Gastroesophageal sphincter (tissue), 4 donors: Measurements from ENCODE around the gene NR5A2. TPM values are rescaled to one million over a fixed set of nuclear protein-coding genes. Genes with fewer than 3 reads are reported as not detected.

Experiments used
- ATAC-seq: fragments of 150-250 bp; one replicate; pipeline ENCODE4 v1.9.1; 2016; ENCODE audit warnings: mild to moderate bottlenecking, moderate library complexity
- H3K27ac ChIP-seq, 4 donors: fragments of 200-600 bp; sonication (generic) in 3 of 4; 1 replicate in 3 of 4; 2 replicates in 1 of 4; pipeline ENCODE4 v1.5.1; 2016 to 2019
- H3K27me3 ChIP-seq: fragments of 200-600 bp; sonication (generic); one replicate; pipeline ENCODE4 v1.5.1; 2019
- H3K36me3 ChIP-seq, 2 donors: fragments of 200-600 bp; sonication (generic); one replicate each; pipeline ENCODE4 v1.5.1; 2019; ENCODE audit warnings: control low read depth in 1 of 2
- H3K4me1 ChIP-seq, 3 donors: fragments of 200-600 bp; sonication (generic); 1 replicate in 2 of 3; 2 replicates in 1 of 3; pipeline ENCODE4 v1.5.1; 2016 to 2019; ENCODE audit warnings: control low read depth in 2 of 3
- H3K4me3 ChIP-seq, 2 donors: fragments of 200-600 bp; sonication (generic); one replicate each; pipeline ENCODE4 v1.5.1; 2019; ENCODE audit warnings: mild to moderate bottlenecking in 1 of 2, moderate library complexity in 1 of 2
- H3K9me3 ChIP-seq, 3 donors: fragments of 200-600 bp; sonication (generic); one replicate each; pipeline ENCODE4 v1.5.1; 2017 to 2019; ENCODE audit warnings: control low read depth in 2 of 3
- EP300 ChIP-seq: sonication (generic); formaldehyde crosslinking; IDR thresholded peaks from one replicate; pipeline ENCODE4 v1.6.1; 2017; ENCODE audit warnings: antibody characterized with exemption, mild to moderate bottlenecking
- POLR2A ChIP-seq, 2 donors: fragments of 450-650 bp; IDR thresholded peaks; one replicate each; pipeline ENCODE4 v1.6.1; 2017; ENCODE audit warnings: antibody characterized with exemption in 2 of 2, mild to moderate bottlenecking in 2 of 2, moderate library complexity in 1 of 2
- POLR2AphosphoS5 ChIP-seq: sonication (generic); formaldehyde crosslinking; IDR thresholded peaks from one replicate; pipeline ENCODE4 v1.6.1; 2017; ENCODE audit warnings: antibody characterized with exemption
- WGBS, 2 donors: methylation state at CpG; one replicate each; pipeline ENCODE4 v1.1.5; 2018; ENCODE audit warnings: low coverage in 1 of 2; 5-methylcytosine and 5-hydroxymethylcytosine counted together
- total RNA-seq, 4 donors: library from RNA; depleted of rRNA; stranded (reverse); fragments of >200 nt; gene quantifications; one replicate each; pipeline ENCODE4 v1.1.0, GENCODE V29; 2016
- TF ChIP-seq, protein P1 (sequence below), 4 experiments: fragments of 200-600 bp in 2 of 4; fragments of 450-650 bp in 2 of 4; sonication (generic) in 1 of 4; IDR thresholded peaks; one replicate each; pipeline ENCODE4 v1.5.1; 2017 to 2019; ENCODE audit warnings: antibody characterized with exemption in 4 of 4, mild to moderate bottlenecking in 2 of 4, moderate library complexity in 2 of 4

The NR5A2 gene
- total RNA-seq, 4 donors from 2014 or later: 2.0 to 4.2 (median 3.1) TPM

DNA sequence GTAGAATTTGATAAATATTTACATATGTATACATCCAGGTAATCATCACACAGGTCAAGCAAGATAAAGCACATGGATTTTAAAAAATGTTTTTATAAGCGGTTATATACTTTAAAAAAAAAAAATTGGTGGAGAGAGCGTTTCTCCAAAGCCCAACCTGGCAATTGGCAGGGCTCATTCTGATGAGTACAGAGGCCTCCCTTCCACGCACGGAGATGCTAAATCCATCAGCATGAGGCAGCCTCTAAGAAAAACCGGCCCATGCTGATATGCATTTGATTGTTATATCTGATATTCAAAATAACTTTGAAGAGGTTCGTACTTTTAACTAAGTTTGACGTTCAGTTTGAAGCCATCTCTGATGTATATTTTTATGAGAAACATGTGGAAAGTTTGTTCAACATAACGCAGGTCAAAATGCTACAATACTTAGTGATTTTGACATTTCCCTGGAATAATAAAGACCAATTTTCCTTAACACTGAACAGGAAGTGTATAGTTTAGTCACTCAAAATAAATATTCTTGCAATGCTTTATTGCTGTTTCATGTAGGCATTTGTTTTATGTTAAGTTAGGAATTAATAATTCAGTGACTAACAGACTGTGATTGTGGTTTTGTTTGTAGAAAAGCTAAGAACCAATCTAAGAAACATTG, 151.7 kb downstream of the NR5A2 start:
- H3K4me3 ChIP-seq: no peak overlapping the region
- no peaks in the 10 kb centered on the region for H3K27me3 ChIP-seq
- WGBS, 2 donors: 28 to 32% methylated on average over 8 of the region's 8 CpGs
- H3K9me3 ChIP-seq: no peaks in the 10 kb centered on the region
- H3K36me3 ChIP-seq: no peaks in the 10 kb centered on the region
- TF ChIP-seq EP300 (no peak), POLR2A (IDR thresholded peaks at IDR 0.05) (no peak), POLR2AphosphoS5 (no peak)
- TF ChIP-seq, protein P1, sequence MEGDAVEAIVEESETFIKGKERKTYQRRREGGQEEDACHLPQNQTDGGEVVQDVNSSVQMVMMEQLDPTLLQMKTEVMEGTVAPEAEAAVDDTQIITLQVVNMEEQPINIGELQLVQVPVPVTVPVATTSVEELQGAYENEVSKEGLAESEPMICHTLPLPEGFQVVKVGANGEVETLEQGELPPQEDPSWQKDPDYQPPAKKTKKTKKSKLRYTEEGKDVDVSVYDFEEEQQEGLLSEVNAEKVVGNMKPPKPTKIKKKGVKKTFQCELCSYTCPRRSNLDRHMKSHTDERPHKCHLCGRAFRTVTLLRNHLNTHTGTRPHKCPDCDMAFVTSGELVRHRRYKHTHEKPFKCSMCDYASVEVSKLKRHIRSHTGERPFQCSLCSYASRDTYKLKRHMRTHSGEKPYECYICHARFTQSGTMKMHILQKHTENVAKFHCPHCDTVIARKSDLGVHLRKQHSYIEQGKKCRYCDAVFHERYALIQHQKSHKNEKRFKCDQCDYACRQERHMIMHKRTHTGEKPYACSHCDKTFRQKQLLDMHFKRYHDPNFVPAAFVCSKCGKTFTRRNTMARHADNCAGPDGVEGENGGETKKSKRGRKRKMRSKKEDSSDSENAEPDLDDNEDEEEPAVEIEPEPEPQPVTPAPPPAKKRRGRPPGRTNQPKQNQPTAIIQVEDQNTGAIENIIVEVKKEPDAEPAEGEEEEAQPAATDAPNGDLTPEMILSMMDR (IDR thresholded peaks at IDR 0.05): no peak
- no peak overlapping the region for H3K27ac ChIP-seq
- ATAC-seq: no peak
- H3K4me1 ChIP-seq: peaks cover 0 to 11% (median 0%) of the 10 kb centered on the region in 3 donors

DNA sequence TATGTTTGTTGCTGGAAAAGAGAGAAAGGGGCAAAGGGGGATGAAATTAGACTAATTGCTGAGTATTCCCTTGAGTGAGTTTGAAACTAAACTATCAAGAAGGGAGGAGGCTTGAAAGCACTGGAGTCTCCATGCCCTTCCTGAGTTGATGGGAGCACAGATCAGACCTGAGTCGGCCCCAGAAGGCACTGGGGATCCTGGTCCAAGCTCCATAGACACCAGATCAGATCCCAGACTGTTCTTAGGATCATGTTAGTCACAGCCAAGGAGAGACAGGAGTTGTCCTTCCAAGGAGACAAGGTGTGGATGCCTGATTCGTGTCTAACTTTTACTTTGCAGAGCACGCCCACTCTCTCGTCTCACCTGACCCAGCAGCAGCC, 152.3 kb downstream of the NR5A2 start:
- TF ChIP-seq POLR2A (IDR thresholded peaks at IDR 0.05): no peak
- peaks cover 0 to 17% (median 0%) of the 10 kb centered on the region in 3 donors for H3K4me1 ChIP-seq
- ATAC-seq: no peak
- 64% methylated on average over 4 of the region's 4 CpGs; no CpG with 5 or more reads in 1 of the 2 donors for WGBS, 2 donors
- no peaks in the 10 kb centered on the region for H3K36me3 ChIP-seq
- H3K9me3 ChIP-seq: no peaks in the 10 kb centered on the region
- no peaks in the 10 kb centered on the region for H3K27me3 ChIP-seq
- no peak overlapping the region for H3K27ac ChIP-seq
- H3K4me3 ChIP-seq: no peak overlapping the region

DNA sequence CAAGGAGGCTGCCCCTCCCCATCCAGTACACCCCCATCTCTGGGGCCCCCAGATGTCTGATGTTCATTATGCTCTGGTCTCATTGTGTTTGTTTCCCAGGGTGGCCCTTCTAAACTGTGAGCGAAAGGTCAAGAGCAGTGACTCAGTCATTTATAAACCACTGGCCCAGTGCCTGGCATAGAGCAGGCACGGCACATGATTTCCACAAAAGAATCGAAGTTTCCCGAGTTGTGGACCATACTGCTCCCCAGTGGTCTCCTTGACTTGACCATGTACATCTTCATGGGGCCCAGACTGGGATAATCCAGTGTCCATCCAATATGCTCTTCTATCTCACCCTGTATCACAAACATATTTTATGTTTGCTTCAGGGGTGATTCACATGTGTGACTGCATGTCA, 153.3 kb downstream of the NR5A2 start:
- no peaks in the 10 kb centered on the region for H3K27me3 ChIP-seq
- no peaks in the 10 kb centered on the region for H3K36me3 ChIP-seq
- TF ChIP-seq EP300 (no peak), POLR2A (IDR thresholded peaks at IDR 0.05) (no peak), POLR2AphosphoS5 (no peak)
- TF ChIP-seq, protein P1 (IDR thresholded peaks at IDR 0.05): no peak
- ATAC-seq: no peak
- no peak overlapping the region for H3K4me3 ChIP-seq
- no peaks in the 10 kb centered on the region for H3K9me3 ChIP-seq
- 20 to 100% methylated on average over 2 to 3 of the region's 4 CpGs for WGBS, 2 donors
- peaks cover 0 to 19% (median 0%) of the 10 kb centered on the region in 3 donors for H3K4me1 ChIP-seq
- H3K27ac ChIP-seq: no peak overlapping the region

DNA sequence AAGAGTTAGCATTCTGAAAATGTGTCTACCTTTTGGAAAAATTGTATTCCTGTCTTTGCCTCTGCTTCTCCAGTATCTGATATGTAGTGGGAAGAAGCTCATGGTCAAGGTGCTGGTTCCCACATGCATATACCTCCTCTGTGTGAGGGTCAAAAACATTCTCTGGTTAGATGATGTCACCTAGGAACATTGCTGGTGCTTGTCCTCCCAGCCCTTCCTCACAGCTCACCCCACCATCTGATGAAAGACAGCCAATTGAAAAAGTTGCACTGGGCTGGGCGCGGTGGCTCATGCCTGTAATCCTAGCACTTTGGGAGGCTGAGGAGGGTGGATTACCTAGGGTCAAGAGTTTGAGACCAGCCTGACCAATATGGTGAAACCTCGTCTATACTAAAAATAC, 154.4 kb downstream of the NR5A2 start:
- H3K27ac ChIP-seq: no peak overlapping the region
- H3K9me3 ChIP-seq: no peaks in the 10 kb centered on the region
- no peaks in the 10 kb centered on the region for H3K27me3 ChIP-seq
- H3K4me1 ChIP-seq: peaks cover 0 to 19% (median 0%) of the 10 kb centered on the region in 3 donors
- WGBS, 2 donors: 76 to 90% methylated on average over 2 to 3 of the region's 3 CpGs
- TF ChIP-seq, protein P1 (IDR thresholded peaks at IDR 0.05): no peak
- no peak for TF ChIP-seq POLR2AphosphoS5
- TF ChIP-seq EP300: no peak
- TF ChIP-seq POLR2A (IDR thresholded peaks at IDR 0.05): no peak
- no peaks in the 10 kb centered on the region for H3K36me3 ChIP-seq
- no peak for ATAC-seq
- H3K4me3 ChIP-seq: no peak overlapping the region

DNA sequence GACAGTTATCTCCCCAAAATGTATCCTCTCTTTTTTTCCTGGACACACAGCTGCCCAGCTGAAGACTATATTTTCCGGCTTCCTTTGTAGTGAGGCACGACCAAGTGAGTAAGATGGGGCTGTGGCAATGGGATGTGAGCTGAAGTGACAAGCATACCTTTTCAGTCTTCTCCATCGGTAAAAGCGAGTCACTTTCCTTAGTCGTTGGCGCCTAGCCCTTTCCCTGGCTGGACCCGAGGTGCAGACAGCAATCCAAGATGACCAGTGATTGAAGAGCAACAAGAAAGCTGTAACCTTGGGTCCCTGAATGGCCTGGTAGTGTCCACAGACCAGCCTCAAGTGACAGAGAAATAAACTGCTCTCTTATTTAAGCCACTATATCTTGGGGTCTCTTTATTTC, 155.2 kb downstream of the NR5A2 start:
- ATAC-seq: no peak
- Histone ChIP-seq H3K4me3 (no peak overlapping the region), H3K27me3 (no peaks in the 10 kb centered on the region), H3K36me3 (no peaks in the 10 kb centered on the region), H3K27ac (no peak overlapping the region), H3K9me3 (no peaks in the 10 kb centered on the region), H3K4me1 (peaks cover 0 to 19% (median 0%) of the 10 kb centered on the region in 3 donors)
- no peak for TF ChIP-seq POLR2AphosphoS5
- no peak for TF ChIP-seq POLR2A (IDR thresholded peaks at IDR 0.05)
- no peak for TF ChIP-seq EP300
- TF ChIP-seq, protein P1 (IDR thresholded peaks at IDR 0.05): no peak
- WGBS, 2 donors: 72 to 81% methylated on average over 2 to 3 of the region's 7 CpGs
